GM19372 (cell line): ENCODE results near the gene KIF15.
"Not testable (repeated sequence)": the region's sequence is repeated elsewhere in the genome, so short reads cannot be mapped to it uniquely, and the experiment has no call there.

Experiments used
- ATAC-seq: cut with Tn5 transposase; IDR thresholded peaks from one replicate; pipeline ENCODE4 v1.9.1; 2021; ENCODE audit warnings: mild to moderate bottlenecking, low read depth, moderate library complexity; ENCODE audit not compliant: unreplicated experiment

The KIF15 gene

GRCh38 chr3:44814751-44815150, 53.2 kb downstream of the KIF15 start:
- no peak for ATAC-seq

- not testable (repeated sequence) for ATAC-seq
Observed at GRCh38 chr3:44816334-44816733, 54.7 kb downstream of the KIF15 start.

GRCh38 chr3:44821206-44821605, 59.6 kb downstream of the KIF15 start:
- ATAC-seq = not testable (repeated sequence)

- no peak for ATAC-seq
Observed at GRCh38 chr3:44825264-44825925, 63.8 kb downstream of the KIF15 start.

- no peak for ATAC-seq
Observed at GRCh38 chr3:44827196-44827595, 65.6 kb downstream of the KIF15 start.

- no peak for ATAC-seq
Observed at GRCh38 chr3:44831232-44831631, 69.6 kb downstream of the KIF15 start.

- ATAC-seq = no peak
Observed at GRCh38 chr3:44832032-44832431, 70.4 kb downstream of the KIF15 start.

- no peak for ATAC-seq
Observed at GRCh38 chr3:44832965-44833364, 71.4 kb downstream of the KIF15 start.

GRCh38 chr3:44833394-44833793, 71.8 kb downstream of the KIF15 start:
- no peak for ATAC-seq

- ATAC-seq = no peak
Observed at GRCh38 chr3:44835684-44836083, 74.1 kb downstream of the KIF15 start.

- no peak for ATAC-seq
Observed at GRCh38 chr3:44842376-44842775, 80.8 kb downstream of the KIF15 start.

- ATAC-seq = no peak
Observed at GRCh38 chr3:44845528-44846520, 84.2 kb downstream of the KIF15 start.

- ATAC-seq = no peak
Observed at GRCh38 chr3:44848634-44849033, 87.0 kb downstream of the KIF15 start.

GRCh38 chr3:44856663-44857062, 95.1 kb downstream of the KIF15 start:
- ATAC-seq = not testable (repeated sequence)

- no peak for ATAC-seq
Observed at GRCh38 chr3:44860117-44860516, 98.5 kb downstream of the KIF15 start.

- peak; percentile 96 for ATAC-seq
Observed at GRCh38 chr3:44861412-44862225, 100.0 kb downstream of the KIF15 start, which contains the start of gene TMEM42. Gene TMEM42, plus strand, starts transcription at chr3:44861912. Its CDS starts 13 bp downstream, at chr3:44861925.

GRCh38 chr3:44862226-44862637, 100.6 kb downstream of the KIF15 start:
- ATAC-seq = peak; percentile 12

GRCh38 chr3:44865272-44866035, 103.9 kb downstream of the KIF15 start:
- ATAC-seq = no peak

GRCh38 chr3:44867421-44868111, 106.0 kb downstream of the KIF15 start:
- no peak for ATAC-seq
